Adipose tissue (tissue), 3 donors: ENCODE data around the gene TAOK1. TPM values are rescaled to one million over a fixed set of nuclear protein-coding genes. Genes with fewer than 3 reads are reported as not detected.
"Not testable (repeated sequence)": the region's sequence is repeated elsewhere in the genome, so short reads cannot be mapped to it uniquely, and the experiment has no call there.

Experiments used
- H3K27ac ChIP-seq: one replicate; pipeline ENCODE4 v1.5.1; 2013; ENCODE audit warnings: low read depth, low read length
- WGBS, 3 donors: extraction: QIAGEN DNeasy Blood & Tissue Kit; methylation state at CpG; one replicate each; pipeline ENCODE4 v1.1.7; 2013; 5-methylcytosine and 5-hydroxymethylcytosine counted together
- polyA plus RNA-seq, 3 donors: library from polyadenylated mRNA; stranded (reverse); fragments of 200-250 nt; gene quantifications; one replicate each; pipeline ENCODE4 v1.2.3, GENCODE V29; 2013
- donor health status: healthy with polysubstance abuse.
- donor health status: Bipolar disorder and iron deficiency.
- donor health status: healthy.

Gene TAOK1
- polyA plus RNA-seq, result 10 to 100 TPM in 2 of 3 donors, 1 to 10 TPM in 1; 3.4 to 11.9 (median 10.5) TPM

- WGBS, 3 donors, result 1% methylated on average over 55 to 86 of the region's 87 CpGs
- peak within 1 kb of the TSS; percentile 45 for H3K27ac ChIP-seq
Measured at GRCh38 chr17:29389982-29390850, at the start of gene TAOK1. Gene TAOK1, plus strand, starts transcription at chr17:29390363. Its CDS starts 61,186 bp downstream, at chr17:29451549.

- WGBS, 3 donors, result 78 to 94% (median 83%) methylated on average over 2 of the region's 2 CpGs
Measured at GRCh38 chr17:29341726-29342125, 48.4 kb upstream of the TAOK1 start.

GRCh38 chr17:29342158-29342765 is 47.9 kb upstream of the TAOK1 start:
- WGBS, 3 donors, result 65 to 83% (median 66%) methylated on average over 11 of the region's 11 CpGs
- no peak overlapping the region for H3K27ac ChIP-seq

More at GRCh38 chr17:29341726-29342125, 48.4 kb upstream of the TAOK1 start:
- no peak overlapping the region for H3K27ac ChIP-seq

GRCh38 chr17:29344201-29344856 is 45.8 kb upstream of the TAOK1 start:
- no peak overlapping the region for H3K27ac ChIP-seq
- 73 to 85% (median 79%) methylated on average over 11 of the region's 11 CpGs for WGBS, 3 donors

- no peak overlapping the region for H3K27ac ChIP-seq
- 81 to 82% (median 82%) methylated on average over 3 of the region's 3 CpGs for WGBS, 3 donors
Measured at GRCh38 chr17:29345066-29345465, 45.1 kb upstream of the TAOK1 start.

- not testable (repeated sequence) for H3K27ac ChIP-seq
- 94 to 96% (median 94%) methylated on average over 11 of the region's 11 CpGs for WGBS, 3 donors
Measured at GRCh38 chr17:29345470-29345869, 44.7 kb upstream of the TAOK1 start.

- H3K27ac ChIP-seq, result no peak overlapping the region
- WGBS, 3 donors, result 96 to 98% (median 98%) methylated on average over 6 of the region's 6 CpGs
Measured at GRCh38 chr17:29346462-29346861, 43.7 kb upstream of the TAOK1 start.

- WGBS, 3 donors, result 69 to 84% (median 70%) methylated on average over 3 of the region's 3 CpGs
- no peak overlapping the region for H3K27ac ChIP-seq
Measured at GRCh38 chr17:29347831-29348629, 42.1 kb upstream of the TAOK1 start.

GRCh38 chr17:29349409-29349808 is 40.8 kb upstream of the TAOK1 start:
- no peak overlapping the region for H3K27ac ChIP-seq
- 75 to 96% (median 83%) methylated on average over 2 of the region's 2 CpGs for WGBS, 3 donors

GRCh38 chr17:29352146-29352545 is 38.0 kb upstream of the TAOK1 start:
- H3K27ac ChIP-seq, result no peak overlapping the region
- WGBS, 3 donors, result 78 to 92% (median 90%) methylated on average over 2 of the region's 2 CpGs

GRCh38 chr17:29357232-29357631 is 32.9 kb upstream of the TAOK1 start:
- WGBS, 3 donors, result 76 to 97% (median 87%) methylated on average over 2 of the region's 2 CpGs
- no peak overlapping the region for H3K27ac ChIP-seq

GRCh38 chr17:29357821-29358232 is 32.3 kb upstream of the TAOK1 start:
- H3K27ac ChIP-seq, result no peak overlapping the region
- WGBS, 3 donors, result 65 to 84% (median 77%) methylated on average over 5 of the region's 5 CpGs

- WGBS, 3 donors, result 85 to 100% (median 92%) methylated on average over 1 of the region's 1 CpG
- no peak overlapping the region for H3K27ac ChIP-seq
Measured at GRCh38 chr17:29358416-29358815, 31.7 kb upstream of the TAOK1 start.

- no peak overlapping the region for H3K27ac ChIP-seq
- WGBS, 3 donors, result 90 to 96% (median 91%) methylated on average over 3 of the region's 3 CpGs
Measured at GRCh38 chr17:29359777-29360176, 30.4 kb upstream of the TAOK1 start.

- H3K27ac ChIP-seq, result no peak overlapping the region
- 78 to 87% (median 84%) methylated on average over 2 of the region's 2 CpGs for WGBS, 3 donors
Measured at GRCh38 chr17:29363716-29364115, 26.4 kb upstream of the TAOK1 start.

GRCh38 chr17:29364691-29365090 is 25.5 kb upstream of the TAOK1 start:
- WGBS, 3 donors, result 88 to 92% (median 90%) methylated on average over 4 of the region's 4 CpGs

GRCh38 chr17:29368161-29368560 is 22.0 kb upstream of the TAOK1 start:
- H3K27ac ChIP-seq, result no peak overlapping the region

More at GRCh38 chr17:29364691-29365090, 25.5 kb upstream of the TAOK1 start:
- H3K27ac ChIP-seq, result no peak overlapping the region

GRCh38 chr17:29368926-29369325 is 21.2 kb upstream of the TAOK1 start:
- 67 to 74% (median 71%) methylated on average over 4 of the region's 4 CpGs for WGBS, 3 donors
- H3K27ac ChIP-seq, result no peak overlapping the region
